GM18909 (cell line): ENCODE results near the gene CTBP1.

Experiments used
- ATAC-seq: cut with Tn5 transposase; IDR thresholded peaks from one replicate; pipeline ENCODE4 v1.9.1; 2021; ENCODE audit warnings: mild to moderate bottlenecking; ENCODE audit not compliant: unreplicated experiment, poor library complexity

The CTBP1 gene

GRCh38 chr4:1179976-1180375 is 69.0 kb downstream of the CTBP1 start:
- no peak for ATAC-seq

DNA sequence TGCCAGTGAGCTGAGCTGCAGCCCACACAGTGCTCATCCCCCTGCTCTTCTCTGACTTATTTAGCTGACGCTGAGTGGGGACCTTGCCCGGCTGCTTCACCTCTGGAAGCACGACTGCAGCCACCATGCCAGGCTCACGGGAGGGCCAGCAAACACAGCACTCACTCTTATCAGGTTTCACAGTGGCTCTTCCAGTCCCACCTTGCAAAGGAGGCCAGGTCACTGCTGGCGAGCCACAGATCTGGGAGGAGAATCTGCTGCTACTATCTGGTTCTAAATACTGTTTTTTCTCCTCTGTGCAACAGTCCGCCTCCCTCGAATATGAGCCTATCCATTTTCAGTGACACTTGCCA is 69.9 kb downstream of the CTBP1 start:
- no peak for ATAC-seq

- ATAC-seq, result no peak
These were observed 70.4 kb downstream of the CTBP1 start for GRCh38 chr4:1178300-1179088.

- ATAC-seq, result no peak
These were observed 71.4 kb downstream of the CTBP1 start for GRCh38 chr4:1177274-1178141.

GRCh38 chr4:1176398-1177273 is 72.3 kb downstream of the CTBP1 start:
- no peak for ATAC-seq

DNA sequence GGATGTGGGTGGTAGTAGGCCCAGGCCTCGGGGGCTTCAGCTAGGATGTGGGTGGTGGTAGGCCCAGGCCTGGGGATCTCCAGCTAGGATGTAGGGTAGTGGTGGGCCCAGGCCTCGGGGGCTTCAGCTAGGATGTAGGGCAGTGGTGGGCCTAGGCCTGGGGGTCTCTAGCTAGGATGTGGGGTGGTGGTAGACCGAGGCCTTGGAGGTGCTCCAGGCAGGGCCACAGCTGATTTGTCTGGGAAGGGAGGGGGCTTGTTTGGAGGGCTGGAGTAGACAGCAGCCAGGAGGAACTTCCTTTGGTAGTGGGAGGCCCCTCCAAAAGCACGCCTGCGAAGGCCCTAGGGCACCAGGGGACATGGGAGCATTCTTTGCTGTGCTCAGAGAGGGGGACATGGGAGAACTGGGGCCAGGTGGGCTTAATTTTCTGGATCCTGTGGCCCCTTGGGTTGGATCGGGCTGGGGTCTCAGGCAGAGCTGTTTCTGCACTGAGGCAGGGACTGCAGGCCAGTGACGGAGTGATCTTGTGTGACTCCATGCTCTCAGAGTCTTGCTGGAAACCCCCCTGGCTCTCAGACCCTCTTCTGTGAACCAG is 73.2 kb downstream of the CTBP1 start:
- no peak for ATAC-seq

- ATAC-seq, result no peak
These were observed 73.8 kb downstream of the CTBP1 start for GRCh38 chr4:1174941-1175634.

GRCh38 chr4:1172971-1173757 is 75.8 kb downstream of the CTBP1 start:
- no peak for ATAC-seq

GRCh38 chr4:1172228-1172851 is 76.6 kb downstream of the CTBP1 start, which contains the start of gene SPON2:
SPON2 (minus strand) TSS chr4:1172583.
- no peak for ATAC-seq

DNA sequence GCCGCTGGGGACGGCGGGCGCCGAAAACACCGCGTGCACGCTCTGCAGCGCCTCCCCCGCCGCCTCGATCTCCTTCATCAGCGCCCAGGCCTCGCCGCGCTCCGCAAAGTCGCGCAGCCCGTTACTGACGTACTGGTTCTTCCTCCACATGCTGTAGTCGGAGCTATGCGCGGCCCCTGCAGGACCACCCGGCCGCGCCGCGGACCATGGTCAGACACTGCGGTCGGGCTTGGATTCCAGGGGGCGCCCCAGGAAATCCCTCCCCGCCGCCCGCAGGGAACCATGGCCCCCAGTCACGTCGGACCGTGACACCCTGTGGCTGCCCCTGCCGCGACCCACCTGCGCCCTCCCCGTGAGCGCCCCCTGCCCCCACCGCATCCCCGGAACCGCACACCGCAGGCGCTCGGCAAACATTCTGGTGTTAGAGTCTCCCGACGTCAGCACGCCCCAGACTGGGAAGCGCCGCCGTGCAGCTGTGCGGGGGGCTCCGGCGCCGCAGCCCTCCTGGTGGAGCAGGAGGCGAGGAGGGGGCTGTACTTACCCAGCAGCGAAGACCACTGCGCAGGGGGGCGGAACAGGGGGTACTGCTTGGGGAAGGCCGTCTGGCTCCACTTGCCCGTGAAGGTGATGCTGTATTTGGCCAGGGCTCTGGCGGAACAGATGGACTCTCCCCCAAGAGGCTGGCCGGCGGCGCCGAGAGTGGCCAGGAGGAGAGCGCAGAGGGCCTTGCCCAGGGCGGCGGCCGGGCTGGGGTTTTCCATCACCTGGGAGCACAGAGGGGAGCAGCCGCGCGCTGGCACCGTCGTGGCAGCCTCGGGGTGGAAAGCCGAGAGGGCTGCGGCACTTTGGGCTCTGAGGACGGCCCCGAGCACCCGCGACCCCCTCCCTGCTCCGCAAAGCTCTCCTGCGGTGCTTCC is 77.4 kb downstream of the CTBP1 start:
- no peak for ATAC-seq

DNA sequence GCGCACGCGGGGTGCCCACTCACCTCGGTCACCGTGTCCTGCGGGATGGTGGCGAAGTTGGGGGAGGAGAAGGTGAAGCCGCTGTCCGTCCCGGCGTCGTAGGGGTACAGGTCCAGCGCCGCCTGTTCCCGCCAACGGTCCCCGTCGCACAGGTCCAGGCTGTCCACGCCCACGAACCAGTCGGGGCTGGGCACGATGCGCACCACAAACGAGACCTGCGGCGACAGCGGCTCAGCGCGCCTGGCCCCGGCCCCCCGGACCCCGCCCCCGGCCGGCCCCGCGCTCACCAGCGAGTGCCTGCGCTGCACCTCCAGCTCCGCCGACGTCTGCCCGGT is 78.0 kb downstream of the CTBP1 start:
- no peak for ATAC-seq

DNA sequence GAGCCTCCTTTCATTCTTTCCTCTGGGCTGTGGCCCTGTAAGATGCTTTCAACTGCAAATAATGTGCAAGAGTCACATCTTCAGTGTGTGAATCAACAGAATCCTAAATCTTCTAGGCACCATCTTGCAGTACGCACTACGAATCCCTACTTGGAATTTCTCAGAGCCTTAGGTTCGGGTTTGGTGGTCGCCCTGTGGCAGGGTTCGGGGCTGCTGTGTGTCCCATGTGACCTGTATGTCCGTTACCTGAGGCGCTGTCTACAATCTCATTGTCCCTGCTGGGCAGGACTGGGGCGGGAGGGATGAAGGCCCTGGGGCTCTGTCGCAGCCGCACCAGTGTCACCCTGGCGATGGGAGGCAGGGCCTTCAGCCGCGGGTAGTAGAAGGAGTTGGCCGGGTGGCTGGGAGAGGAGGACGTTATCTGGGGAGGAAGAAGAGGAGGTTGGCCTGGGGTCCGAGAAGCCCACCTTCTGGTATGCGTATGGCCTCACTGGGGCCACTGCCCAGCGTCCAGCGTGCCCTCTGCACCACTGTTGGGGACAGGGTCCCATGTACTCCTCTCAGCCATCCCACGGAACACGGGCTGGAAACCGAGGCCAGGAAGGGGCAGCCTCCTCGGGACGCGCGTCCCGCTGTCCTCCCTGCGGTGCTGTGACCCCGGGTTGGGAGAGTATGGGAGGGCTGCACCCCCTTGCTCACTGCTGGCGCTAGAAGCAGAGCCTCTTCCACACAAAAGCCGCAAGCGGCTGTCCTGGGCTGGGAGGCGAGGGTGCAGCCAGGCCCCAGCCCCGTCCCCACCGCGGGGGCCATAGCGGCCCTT is 78.6 kb downstream of the CTBP1 start:
- no peak for ATAC-seq

DNA sequence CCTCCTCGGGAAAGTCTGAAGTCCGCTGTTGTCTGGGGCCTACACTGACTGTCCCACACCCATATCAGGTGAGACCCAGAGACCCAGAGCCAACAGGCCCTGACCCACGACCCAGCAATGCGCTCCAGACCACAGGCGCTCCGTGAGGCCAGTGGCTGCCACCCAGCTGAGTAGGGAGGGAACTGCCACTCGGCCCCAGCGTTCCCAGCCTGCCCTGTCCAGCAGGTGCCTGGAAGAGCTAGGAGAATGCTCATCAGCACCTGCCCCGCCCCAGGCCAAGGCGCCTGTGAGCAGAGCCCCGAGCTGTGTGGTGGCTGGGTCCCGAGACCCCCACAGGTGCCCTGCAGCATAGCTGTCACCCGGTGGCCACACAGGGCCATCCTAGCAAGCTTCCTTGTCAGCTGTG is 79.2 kb downstream of the CTBP1 start:
- no peak for ATAC-seq

GRCh38 chr4:1169171-1169671 is 79.7 kb downstream of the CTBP1 start:
- ATAC-seq, result no peak

- no peak for ATAC-seq
These were observed 80.5 kb downstream of the CTBP1 start for GRCh38 chr4:1168191-1169101.
